ENCODE measurements around the gene CDH23. TPM values are rescaled to one million over a fixed set of nuclear protein-coding genes. Genes with fewer than 3 reads are reported as not detected.

Gene CDH23
- total RNA-seq, 1 experiment from 2014 or later: 7.8 TPM

- CTCF ChIA-PET: no interaction called here
- intact Hi-C loops (cut with micrococcal nuclease; ENCODE audit: unreplicated experiment): no loop called here
Measured at GRCh38 chr10:71736570-71736952, 339.8 kb downstream of the CDH23 start.

GRCh38 chr10:71737001-71737833 lies 340.5 kb downstream of the CDH23 start:
- H3K9me3 ChIP-seq (ENCODE audit: insufficient read depth, low read depth): no peaks in the 10 kb centered on the region
- no peaks in the 10 kb centered on the region for H3K9me2 ChIP-seq (ENCODE audit: insufficient read depth)
- POLR2A ChIA-PET (ENCODE audit: unreplicated experiment): no interaction called here
- H2AFZ ChIP-seq: no peak overlapping the region
- H4K20me1 ChIP-seq (ENCODE audit: insufficient read depth): no peaks in the 10 kb centered on the region
- peaks cover 22% of the 10 kb centered on the region for H3K4me1 ChIP-seq (replicated peaks; ENCODE audit: insufficient read depth)
- intact Hi-C loops (cut with micrococcal nuclease; ENCODE audit: unreplicated experiment): no loop called here
- H3F3A ChIP-seq (ENCODE audit: insufficient read depth, low read depth): peaks cover 9% of the 10 kb centered on the region; the same call in 1 of the 2 replicates
- no peaks in the 10 kb centered on the region for H3K79me2 ChIP-seq (ENCODE audit: low read depth)
- no peaks in the 10 kb centered on the region for H3K36me3 ChIP-seq (ENCODE audit: low read depth)
- H3K4me2 ChIP-seq: peak overlapping the region; percentile 67
- no TSS peak for BruUV-seq (replicated peaks)
- no peaks in the 10 kb centered on the region for H3K27me3 ChIP-seq (ENCODE audit: insufficient read depth, low read depth)
- H3K4me3 ChIP-seq: no peak overlapping the region
- no peak for TF ChIP-seq EZH2 (IDR thresholded peaks at IDR 0.05; ENCODE audit: low read depth)
- no peak for TF ChIP-seq CTCF (conservative IDR thresholded peaks at IDR 0.05)
- DNase-seq: no peak
- CTCF ChIA-PET: interaction anchor here (0.6 kb wide), 1 partner anchor 360 kb away, joined by 3 read pairs; no protein-coding TSS in a partner anchor
- H3K27ac ChIP-seq: peak overlapping the region; percentile 60

More at GRCh38 chr10:71736570-71736952, 339.8 kb downstream of the CDH23 start:
- BruUV-seq (replicated peaks): no TSS peak
- DNase-seq: no peak
- TF ChIP-seq CTCF (conservative IDR thresholded peaks at IDR 0.05) (no peak), EZH2 (IDR thresholded peaks at IDR 0.05; ENCODE audit: low read depth) (no peak)
- no peak overlapping the region for H3K4me3 ChIP-seq
- POLR2A ChIA-PET (ENCODE audit: unreplicated experiment): interaction anchor here (0.8 kb wide), 1 partner anchor 145 kb away, joined by 9 read pairs; no protein-coding TSS in a partner anchor
- H4K20me1 ChIP-seq (ENCODE audit: insufficient read depth): no peaks in the 10 kb centered on the region
- H3F3A ChIP-seq (ENCODE audit: insufficient read depth, low read depth): peaks cover 9% of the 10 kb centered on the region; the same call in 1 of the 2 replicates
- H3K27ac ChIP-seq: peak overlapping the region; percentile 60
- no peaks in the 10 kb centered on the region for H3K27me3 ChIP-seq (ENCODE audit: insufficient read depth, low read depth)
- H3K79me2 ChIP-seq (ENCODE audit: low read depth): no peaks in the 10 kb centered on the region
- peak overlapping the region; percentile 67 for H3K4me2 ChIP-seq
- H3K4me1 ChIP-seq (replicated peaks; ENCODE audit: insufficient read depth): peaks cover 22% of the 10 kb centered on the region
- no peaks in the 10 kb centered on the region for H3K36me3 ChIP-seq (ENCODE audit: low read depth)
- H3K9me2 ChIP-seq (ENCODE audit: insufficient read depth): no peaks in the 10 kb centered on the region
- H2AFZ ChIP-seq: no peak overlapping the region
- H3K9me3 ChIP-seq (ENCODE audit: insufficient read depth, low read depth): no peaks in the 10 kb centered on the region

- no peak for DNase-seq
- no peaks in the 10 kb centered on the region for H3K9me3 ChIP-seq (ENCODE audit: insufficient read depth, low read depth)
- peaks cover 9% of the 10 kb centered on the region; the same call in 1 of the 2 replicates for H3F3A ChIP-seq (ENCODE audit: insufficient read depth, low read depth)
- H3K4me2 ChIP-seq: no peak overlapping the region
- ChIA-PET POLR2A (ENCODE audit: unreplicated experiment) (no interaction called here), CTCF (interaction anchor here (0.6 kb wide), 1 partner anchor 361 kb away, joined by 3 read pairs; no protein-coding TSS in a partner anchor)
- no peaks in the 10 kb centered on the region for H3K36me3 ChIP-seq (ENCODE audit: low read depth)
- no peak overlapping the region for H2AFZ ChIP-seq
- no peaks in the 10 kb centered on the region for H4K20me1 ChIP-seq (ENCODE audit: insufficient read depth)
- H3K9me2 ChIP-seq (ENCODE audit: insufficient read depth): no peaks in the 10 kb centered on the region
- H3K79me2 ChIP-seq (ENCODE audit: low read depth): no peaks in the 10 kb centered on the region
- intact Hi-C loops (cut with micrococcal nuclease; ENCODE audit: unreplicated experiment): no loop called here
- H3K27ac ChIP-seq: no peak overlapping the region
- no peak for TF ChIP-seq EZH2 (IDR thresholded peaks at IDR 0.05; ENCODE audit: low read depth)
- no peak for TF ChIP-seq CTCF (conservative IDR thresholded peaks at IDR 0.05)
- H3K4me1 ChIP-seq (replicated peaks; ENCODE audit: insufficient read depth): peaks cover 22% of the 10 kb centered on the region
- H3K27me3 ChIP-seq (ENCODE audit: insufficient read depth, low read depth): no peaks in the 10 kb centered on the region
- BruUV-seq (replicated peaks): no TSS peak
- no peak overlapping the region for H3K4me3 ChIP-seq
Measured at GRCh38 chr10:71737834-71738197, 341.1 kb downstream of the CDH23 start.
